SK-N-SH treated with all-trans-retinoic acid at 6 μM for 48 hours (cell line): ENCODE results near the gene C9.
"Not testable (repeated sequence)": the region's sequence is repeated elsewhere in the genome, so short reads cannot be mapped to it uniquely, and the experiment has no call there.

ENCODE experiments used
- ATAC-seq: fragments of 200-7000 bp; cut with Tn5 transposase; 3 replicates; pipeline ENCODE4 v1.9.1; 2020; ENCODE audit warnings: mild to moderate bottlenecking, moderate library complexity
- ARNTL ChIP-seq: fragments of 450-650 bp; formaldehyde crosslinking; IDR thresholded peaks from 2 replicates; pipeline ENCODE4 v1.5.0; 2020; ENCODE audit warnings: low read depth, mild to moderate bottlenecking, moderate library complexity, borderline replicate concordance
- BACH2 ChIP-seq: fragments of 250-450 bp; sonication (Bioruptor Pico); IDR thresholded peaks from 2 replicates; pipeline ENCODE4 v1.9.0; 2021; ENCODE audit warnings: mild to moderate bottlenecking, borderline replicate concordance
- CSDC2 ChIP-seq: fragments of 250-450 bp; sonication (Bioruptor Pico); IDR thresholded peaks from 2 replicates; pipeline ENCODE4 v1.5.0; 2020; ENCODE audit warnings: mild to moderate bottlenecking, moderate library complexity
- ESRRG ChIP-seq: fragments of 250-450 bp; sonication (Bioruptor Pico); IDR thresholded peaks from 2 replicates; pipeline ENCODE4 v1.6.1; 2021; ENCODE audit warnings: mild to moderate bottlenecking
- GLIS3 ChIP-seq: fragments of 250-450 bp; sonication (Bioruptor Pico); IDR thresholded peaks from 2 replicates; pipeline ENCODE4 v1.5.0; 2020; ENCODE audit warnings: mild to moderate bottlenecking, moderate library complexity
- OSR1 ChIP-seq: fragments of 250-450 bp; sonication (Bioruptor Pico); IDR thresholded peaks from 2 replicates; pipeline ENCODE4 v1.8.0; 2022; ENCODE audit warnings: moderate library complexity, mild to moderate bottlenecking, inconsistent platforms
- PATZ1 ChIP-seq: fragments of 250-450 bp; sonication (Bioruptor Pico); IDR thresholded peaks from 2 replicates; pipeline ENCODE4 v1.8.0; 2020; ENCODE audit warnings: mild to moderate bottlenecking, moderate library complexity, borderline replicate concordance
- POU6F1 ChIP-seq: fragments of 250-450 bp; sonication (Bioruptor Pico); IDR thresholded peaks from 2 replicates; pipeline ENCODE4 v1.8.0; 2021; ENCODE audit warnings: low read depth, mild to moderate bottlenecking, moderate library complexity, borderline replicate concordance
- PPARA ChIP-seq: fragments of 250-450 bp; sonication (Bioruptor Pico); IDR thresholded peaks from 2 replicates; pipeline ENCODE4 v1.5.0; 2020; ENCODE audit warnings: mild to moderate bottlenecking, borderline replicate concordance
- RARB ChIP-seq: fragments of 250-450 bp; sonication (Bioruptor Pico); IDR thresholded peaks from 2 replicates; pipeline ENCODE4 v1.8.0; 2021; ENCODE audit warnings: mild to moderate bottlenecking, moderate library complexity
- SNAI2 ChIP-seq: fragments of 250-450 bp; sonication (Bioruptor Pico); IDR thresholded peaks from 2 replicates; pipeline ENCODE4 v1.5.0; 2020; ENCODE audit warnings: mild to moderate bottlenecking, moderate library complexity
- TCF4 ChIP-seq: fragments of 250-450 bp; sonication (Bioruptor Pico); IDR thresholded peaks from 2 replicates; pipeline ENCODE4 v1.8.0; 2021; ENCODE audit warnings: mild to moderate bottlenecking, moderate library complexity, borderline replicate concordance
- TOX ChIP-seq: fragments of 250-450 bp; sonication (Bioruptor Pico); IDR thresholded peaks from 2 replicates; pipeline ENCODE4 v1.8.0; 2021; ENCODE audit warnings: mild to moderate bottlenecking, moderate library complexity, borderline replicate concordance
- ZC3H10 ChIP-seq: fragments of 250-450 bp; sonication (Bioruptor Pico); IDR thresholded peaks from 2 replicates; pipeline ENCODE4 v1.5.1; 2021; ENCODE audit warnings: mild to moderate bottlenecking, moderate library complexity
- ZFP3 ChIP-seq: fragments of 250-450 bp; sonication (Bioruptor Pico); IDR thresholded peaks from 2 replicates; pipeline ENCODE4 v1.5.0; 2020; ENCODE audit warnings: mild to moderate bottlenecking, moderate library complexity
- ZFP30 ChIP-seq: fragments of 450-650 bp; formaldehyde crosslinking; IDR thresholded peaks from 2 replicates; pipeline ENCODE4 v1.5.0; 2022; ENCODE audit warnings: mild to moderate bottlenecking, moderate library complexity
- ZNF70 ChIP-seq: fragments of 450-650 bp; formaldehyde crosslinking; IDR thresholded peaks from 2 replicates; pipeline ENCODE4 v1.5.0; 2020; ENCODE audit warnings: mild to moderate bottlenecking, moderate library complexity
- ZNF8 ChIP-seq: fragments of 450-650 bp; formaldehyde crosslinking; IDR thresholded peaks from 2 replicates; pipeline ENCODE4 v1.5.0; 2020; ENCODE audit warnings: mild to moderate bottlenecking, moderate library complexity
- TF ChIP-seq, protein P1 (sequence below): fragments of 250-450 bp; sonication (Bioruptor Pico); IDR thresholded peaks from 2 replicates; pipeline ENCODE4 v1.5.1; 2021; ENCODE audit warnings: mild to moderate bottlenecking, moderate library complexity
- TF ChIP-seq, protein P2 (sequence below): fragments of 250-450 bp; sonication (Bioruptor Pico); IDR thresholded peaks from 2 replicates; pipeline ENCODE4 v1.5.0; 2020; ENCODE audit warnings: mild to moderate bottlenecking, moderate library complexity

The C9 gene

GRCh38 chr5:39319395-39319794 lies 44.9 kb downstream of the C9 start:
- no peak for TF ChIP-seq TCF4 (CRISPR knock-in tag)
- TF ChIP-seq BACH2, result no peak
- no peak for TF ChIP-seq RARB
- TF ChIP-seq, protein P1, sequence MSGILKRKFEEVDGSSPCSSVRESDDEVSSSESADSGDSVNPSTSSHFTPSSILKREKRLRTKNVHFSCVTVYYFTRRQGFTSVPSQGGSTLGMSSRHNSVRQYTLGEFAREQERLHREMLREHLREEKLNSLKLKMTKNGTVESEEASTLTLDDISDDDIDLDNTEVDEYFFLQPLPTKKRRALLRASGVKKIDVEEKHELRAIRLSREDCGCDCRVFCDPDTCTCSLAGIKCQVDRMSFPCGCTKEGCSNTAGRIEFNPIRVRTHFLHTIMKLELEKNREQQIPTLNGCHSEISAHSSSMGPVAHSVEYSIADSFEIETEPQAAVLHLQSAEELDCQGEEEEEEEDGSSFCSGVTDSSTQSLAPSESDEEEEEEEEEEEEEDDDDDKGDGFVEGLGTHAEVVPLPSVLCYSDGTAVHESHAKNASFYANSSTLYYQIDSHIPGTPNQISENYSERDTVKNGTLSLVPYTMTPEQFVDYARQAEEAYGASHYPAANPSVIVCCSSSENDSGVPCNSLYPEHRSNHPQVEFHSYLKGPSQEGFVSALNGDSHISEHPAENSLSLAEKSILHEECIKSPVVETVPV (CRISPR knock-in tag), result no peak
- no peak for TF ChIP-seq ZNF8 (CRISPR knock-in tag)
- no peak for TF ChIP-seq ZNF70 (CRISPR knock-in tag)
- no peak for TF ChIP-seq ZFP30 (CRISPR knock-in tag)
- TF ChIP-seq ESRRG (CRISPR knock-in tag), result no peak
- no peak for TF ChIP-seq ARNTL (CRISPR knock-in tag)
- no peak for TF ChIP-seq CSDC2
- TF ChIP-seq POU6F1 (CRISPR knock-in tag), result no peak
- no peak for TF ChIP-seq ZFP3 (CRISPR knock-in tag)
- TF ChIP-seq, protein P2, sequence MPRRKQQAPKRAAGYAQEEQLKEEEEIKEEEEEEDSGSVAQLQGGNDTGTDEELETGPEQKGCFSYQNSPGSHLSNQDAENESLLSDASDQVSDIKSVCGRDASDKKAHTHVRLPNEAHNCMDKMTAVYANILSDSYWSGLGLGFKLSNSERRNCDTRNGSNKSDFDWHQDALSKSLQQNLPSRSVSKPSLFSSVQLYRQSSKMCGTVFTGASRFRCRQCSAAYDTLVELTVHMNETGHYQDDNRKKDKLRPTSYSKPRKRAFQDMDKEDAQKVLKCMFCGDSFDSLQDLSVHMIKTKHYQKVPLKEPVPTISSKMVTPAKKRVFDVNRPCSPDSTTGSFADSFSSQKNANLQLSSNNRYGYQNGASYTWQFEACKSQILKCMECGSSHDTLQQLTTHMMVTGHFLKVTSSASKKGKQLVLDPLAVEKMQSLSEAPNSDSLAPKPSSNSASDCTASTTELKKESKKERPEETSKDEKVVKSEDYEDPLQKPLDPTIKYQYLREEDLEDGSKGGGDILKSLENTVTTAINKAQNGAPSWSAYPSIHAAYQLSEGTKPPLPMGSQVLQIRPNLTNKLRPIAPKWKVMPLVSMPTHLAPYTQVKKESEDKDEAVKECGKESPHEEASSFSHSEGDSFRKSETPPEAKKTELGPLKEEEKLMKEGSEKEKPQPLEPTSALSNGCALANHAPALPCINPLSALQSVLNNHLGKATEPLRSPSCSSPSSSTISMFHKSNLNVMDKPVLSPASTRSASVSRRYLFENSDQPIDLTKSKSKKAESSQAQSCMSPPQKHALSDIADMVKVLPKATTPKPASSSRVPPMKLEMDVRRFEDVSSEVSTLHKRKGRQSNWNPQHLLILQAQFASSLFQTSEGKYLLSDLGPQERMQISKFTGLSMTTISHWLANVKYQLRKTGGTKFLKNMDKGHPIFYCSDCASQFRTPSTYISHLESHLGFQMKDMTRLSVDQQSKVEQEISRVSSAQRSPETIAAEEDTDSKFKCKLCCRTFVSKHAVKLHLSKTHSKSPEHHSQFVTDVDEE (CRISPR knock-in tag), result no peak
- no peak for TF ChIP-seq TOX (CRISPR knock-in tag)
- no peak for TF ChIP-seq GLIS3 (CRISPR knock-in tag)
- no peak for TF ChIP-seq PATZ1 (CRISPR knock-in tag)
- no peak for TF ChIP-seq SNAI2
- TF ChIP-seq, all 23 proteins: peak for 0
- no peak for ATAC-seq

DNA sequence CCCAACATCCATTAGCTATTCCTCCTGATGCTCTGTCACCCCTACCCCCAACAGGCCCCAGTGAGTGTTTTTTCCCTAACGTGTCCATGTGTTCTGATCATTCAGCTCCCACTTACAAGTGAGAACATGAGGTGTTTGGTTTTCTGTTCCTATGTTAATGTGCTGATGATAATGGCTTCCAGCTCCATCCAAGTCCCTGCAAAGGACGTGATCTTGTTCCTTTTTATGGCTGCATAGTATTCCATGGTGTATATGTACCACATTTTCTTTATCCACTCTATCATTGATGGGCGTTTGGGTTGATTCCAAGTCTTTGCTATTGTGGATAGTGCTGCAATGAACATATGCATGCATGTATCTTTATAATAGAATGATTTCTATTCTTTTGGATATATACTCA lies 47.8 kb downstream of the C9 start:
- not testable (repeated sequence) for ATAC-seq

DNA sequence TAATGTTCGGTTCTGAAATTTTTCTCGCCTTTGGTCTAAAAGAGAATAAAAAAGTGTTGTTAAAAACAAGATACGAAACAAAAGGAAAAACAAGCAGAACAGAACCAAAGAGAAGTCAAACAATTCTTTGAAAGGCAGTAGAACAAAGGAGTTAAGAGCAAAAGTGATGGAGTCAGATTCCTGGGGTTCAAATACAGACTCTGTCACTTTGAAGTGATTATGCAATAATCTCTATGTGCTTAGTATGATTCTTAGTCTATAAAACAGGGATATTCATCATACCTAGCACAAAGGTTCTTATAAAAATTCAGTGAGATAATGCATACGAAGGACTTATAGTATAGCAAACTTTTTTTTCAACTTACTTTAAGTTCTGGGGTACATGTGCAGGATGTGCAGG lies 48.3 kb downstream of the C9 start:
- no peak for ATAC-seq
- TF ChIP-seq, protein P2 (CRISPR knock-in tag), result no peak
- TF ChIP-seq PPARA (no peak), OSR1 (CRISPR knock-in tag) (no peak), PATZ1 (CRISPR knock-in tag) (no peak), ZC3H10 (CRISPR knock-in tag) (no peak), POU6F1 (CRISPR knock-in tag) (no peak)
- TF ChIP-seq, protein P1 (CRISPR knock-in tag), result no peak
